NCI-H774 (cell line): Measurements from ENCODE around the gene DEGS1.
"Not testable (repeated sequence)": the region's sequence is repeated elsewhere in the genome, so short reads cannot be mapped to it uniquely, and the experiment has no call there.

Experiments used
- DNase-seq: peaks from one replicate; lab custom pipeline; 2025; lab: John Stamatoyannopoulos, UW

The DEGS1 gene

GRCh38 chr1:224181453-224181810 is 1.6 kb upstream of the DEGS1 start:
- DNase-seq: no peak

GRCh38 chr1:224182057-224182865 is 779 bp upstream of the DEGS1 start:
- DNase-seq: peak; percentile 64

GRCh38 chr1:224183591-224184312 is 712 bp downstream of the DEGS1 start:
- peak; percentile 60 for DNase-seq

GRCh38 chr1:224185208-224185607 is 2.2 kb downstream of the DEGS1 start:
- DNase-seq: no peak

- DNase-seq: no peak
Measured at GRCh38 chr1:224188286-224188685, 5.2 kb downstream of the DEGS1 start.

GRCh38 chr1:224189561-224189960 is 6.5 kb downstream of the DEGS1 start:
- DNase-seq: no peak

GRCh38 chr1:224192082-224192788 is 9.2 kb downstream of the DEGS1 start:
- no peak for DNase-seq

GRCh38 chr1:224193319-224193966 is 10.4 kb downstream of the DEGS1 start:
- DNase-seq: no peak

- DNase-seq: no peak
Measured at GRCh38 chr1:224196813-224197600, 14.0 kb downstream of the DEGS1 start.

- DNase-seq: no peak
Measured at GRCh38 chr1:224198572-224198971, 15.5 kb downstream of the DEGS1 start.

GRCh38 chr1:224199679-224200078 is 16.6 kb downstream of the DEGS1 start:
- DNase-seq: no peak

GRCh38 chr1:224201383-224201782 is 18.3 kb downstream of the DEGS1 start:
- DNase-seq: no peak

- no peak for DNase-seq
Measured at GRCh38 chr1:224201853-224202252, 18.8 kb downstream of the DEGS1 start.

GRCh38 chr1:224203243-224204016 is 20.4 kb downstream of the DEGS1 start:
- no peak for DNase-seq

- no peak for DNase-seq
Measured at GRCh38 chr1:224205438-224205840, 22.4 kb downstream of the DEGS1 start.

- DNase-seq: not testable (repeated sequence)
Measured at GRCh38 chr1:224205931-224206538, 23.0 kb downstream of the DEGS1 start.

GRCh38 chr1:224211206-224211962 is 28.3 kb downstream of the DEGS1 start:
- DNase-seq: peak; percentile 58

- DNase-seq: no peak
Measured at GRCh38 chr1:224212618-224213061, 29.6 kb downstream of the DEGS1 start.

GRCh38 chr1:224213438-224214119 is 30.5 kb downstream of the DEGS1 start:
- DNase-seq: no peak
